Jurkat, Clone E6-1 (cell line): ENCODE data around the gene SKI.

Experiments
- DNase-seq: peaks from one replicate; pipeline ENCODE4 v3.0.0-alpha.2; 2011; ENCODE audit warnings: low read depth, low spot score
- H3K4me3 ChIP-seq: 2 replicates; pipeline ENCODE4 v1.5.1; 2011; ENCODE audit warnings: mild to moderate bottlenecking, low read length, control low read depth, moderate library complexity

Gene SKI

DNA sequence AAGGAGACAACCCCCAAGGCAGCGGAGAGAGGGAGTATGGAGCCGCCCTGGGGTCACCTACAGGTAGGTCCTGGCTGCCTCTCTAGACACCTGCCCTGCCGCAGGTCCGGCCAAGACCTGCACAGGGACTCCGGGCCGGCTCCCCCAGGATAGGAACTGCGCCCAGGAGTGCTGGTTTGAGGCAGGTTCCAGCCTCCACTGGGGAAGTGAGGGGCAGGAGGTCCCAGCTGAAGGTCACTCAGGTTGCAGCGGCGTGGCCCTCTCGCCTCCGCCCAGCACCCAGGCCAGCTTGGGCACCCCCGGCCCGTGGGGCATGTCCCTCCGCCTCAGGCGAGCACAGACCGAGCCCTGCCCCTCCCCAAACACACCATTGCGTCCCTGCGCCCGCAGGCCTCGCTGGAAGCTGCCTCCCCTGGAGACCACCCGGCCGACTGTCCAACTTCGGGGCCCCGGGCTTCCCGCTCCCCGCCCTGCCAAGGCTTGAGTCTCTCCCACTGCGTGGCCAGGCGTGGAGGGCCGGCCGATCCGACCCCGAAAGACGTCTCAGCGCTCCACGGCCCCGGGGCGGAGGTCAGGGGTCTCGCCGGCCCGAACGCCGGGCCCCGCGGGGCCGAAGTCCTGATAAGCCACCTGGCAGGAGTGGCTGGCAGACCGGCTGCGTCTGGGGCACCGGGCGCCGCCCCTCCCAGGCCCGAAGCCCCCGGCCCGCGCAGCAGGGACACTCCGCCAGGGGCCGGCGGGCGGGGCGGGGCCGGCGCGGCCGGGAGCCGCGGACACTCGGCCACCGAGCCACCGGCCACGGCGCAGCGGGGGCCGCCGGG is 1.4 kb upstream of the SKI start:
- no peak for DNase-seq
- no peak overlapping the region for H3K4me3 ChIP-seq

DNA sequence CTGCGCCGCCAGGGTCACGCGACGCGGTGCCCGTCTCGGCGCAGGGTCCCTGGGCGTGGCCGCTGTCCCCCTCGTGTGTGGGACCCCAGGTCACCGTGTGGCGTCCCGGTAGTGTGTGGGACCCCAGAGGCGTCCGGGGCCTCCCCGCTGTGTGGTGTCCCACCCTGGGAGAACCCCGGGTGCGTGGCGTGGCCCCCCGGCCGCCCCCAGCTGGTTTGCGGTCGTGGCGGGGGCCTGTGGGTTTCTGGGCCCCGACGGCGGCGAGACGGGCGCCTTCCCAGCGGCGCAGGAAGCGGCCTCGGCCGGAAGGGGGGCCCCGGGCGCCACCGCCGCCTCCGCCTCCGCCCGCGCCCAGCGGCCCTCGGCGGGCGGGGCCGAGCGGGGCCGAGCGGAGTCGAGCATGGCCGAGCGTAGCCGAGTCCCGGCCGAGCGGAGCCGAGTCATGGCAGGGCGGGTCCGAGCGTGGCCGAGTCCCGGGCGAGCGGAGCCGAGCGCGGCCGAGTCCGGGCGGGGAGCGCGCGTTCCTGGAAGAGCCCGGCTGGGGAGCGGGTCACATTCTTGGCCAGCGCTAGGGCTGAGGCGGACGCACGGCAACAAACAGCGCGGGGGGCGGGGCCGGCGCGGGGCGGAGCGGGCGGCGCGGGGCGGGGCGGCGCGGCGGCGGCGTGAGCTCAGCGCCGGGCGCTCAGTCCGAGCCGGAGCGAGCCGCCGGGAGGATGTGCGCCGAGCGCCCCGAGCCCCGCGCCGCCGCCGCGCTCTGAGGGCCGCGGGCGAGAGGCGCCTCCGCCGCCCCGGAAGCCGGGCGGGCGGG is 568 bp upstream of the SKI start:
- H3K4me3 ChIP-seq = peak overlapping the region; percentile 23; the same call in 1 of the 2 replicates
- peak; percentile 84 for DNase-seq

DNA sequence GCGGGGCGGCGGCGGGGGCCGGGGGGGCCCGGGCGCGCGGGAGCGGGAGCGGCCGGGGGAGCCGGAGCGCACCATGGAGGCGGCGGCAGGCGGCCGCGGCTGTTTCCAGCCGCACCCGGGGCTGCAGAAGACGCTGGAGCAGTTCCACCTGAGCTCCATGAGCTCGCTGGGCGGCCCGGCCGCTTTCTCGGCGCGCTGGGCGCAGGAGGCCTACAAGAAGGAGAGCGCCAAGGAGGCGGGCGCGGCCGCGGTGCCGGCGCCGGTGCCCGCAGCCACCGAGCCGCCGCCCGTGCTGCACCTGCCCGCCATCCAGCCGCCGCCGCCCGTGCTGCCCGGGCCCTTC is 546 bp downstream of the SKI start:
- no peak for DNase-seq
- peak overlapping the region; percentile 20; the same call in 1 of the 2 replicates for H3K4me3 ChIP-seq

DNA sequence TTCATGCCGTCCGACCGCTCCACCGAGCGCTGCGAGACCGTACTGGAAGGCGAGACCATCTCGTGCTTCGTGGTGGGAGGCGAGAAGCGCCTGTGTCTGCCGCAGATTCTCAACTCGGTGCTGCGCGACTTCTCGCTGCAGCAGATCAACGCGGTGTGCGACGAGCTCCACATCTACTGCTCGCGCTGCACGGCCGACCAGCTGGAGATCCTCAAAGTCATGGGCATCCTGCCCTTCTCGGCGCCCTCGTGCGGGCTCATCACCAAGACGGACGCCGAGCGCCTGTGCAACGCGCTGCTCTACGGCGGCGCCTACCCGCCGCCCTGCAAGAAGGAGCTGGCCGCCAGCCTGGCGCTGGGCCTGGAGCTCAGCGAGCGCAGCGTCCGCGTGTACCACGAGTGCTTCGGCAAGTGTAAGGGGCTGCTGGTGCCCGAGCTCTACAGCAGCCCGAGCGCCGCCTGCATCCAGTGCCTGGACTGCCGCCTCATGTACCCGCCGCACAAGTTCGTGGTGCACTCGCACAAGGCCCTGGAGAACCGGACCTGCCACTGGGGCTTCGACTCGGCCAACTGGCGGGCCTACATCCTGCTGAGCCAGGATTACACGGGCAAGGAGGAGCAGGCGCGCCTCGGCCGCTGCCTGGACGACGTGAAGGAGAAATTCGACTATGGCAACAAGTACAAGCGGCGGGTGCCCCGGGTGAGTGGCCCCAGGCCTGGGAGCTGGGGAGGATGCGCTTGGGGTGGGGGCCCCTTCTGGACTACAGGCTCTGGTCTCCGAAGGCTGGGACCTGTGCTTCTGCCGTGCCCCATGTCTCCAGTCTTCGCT is 1.1 kb downstream of the SKI start:
- H3K4me3 ChIP-seq = peak overlapping the region; percentile 20; the same call in 1 of the 2 replicates
- no peak for DNase-seq

DNA sequence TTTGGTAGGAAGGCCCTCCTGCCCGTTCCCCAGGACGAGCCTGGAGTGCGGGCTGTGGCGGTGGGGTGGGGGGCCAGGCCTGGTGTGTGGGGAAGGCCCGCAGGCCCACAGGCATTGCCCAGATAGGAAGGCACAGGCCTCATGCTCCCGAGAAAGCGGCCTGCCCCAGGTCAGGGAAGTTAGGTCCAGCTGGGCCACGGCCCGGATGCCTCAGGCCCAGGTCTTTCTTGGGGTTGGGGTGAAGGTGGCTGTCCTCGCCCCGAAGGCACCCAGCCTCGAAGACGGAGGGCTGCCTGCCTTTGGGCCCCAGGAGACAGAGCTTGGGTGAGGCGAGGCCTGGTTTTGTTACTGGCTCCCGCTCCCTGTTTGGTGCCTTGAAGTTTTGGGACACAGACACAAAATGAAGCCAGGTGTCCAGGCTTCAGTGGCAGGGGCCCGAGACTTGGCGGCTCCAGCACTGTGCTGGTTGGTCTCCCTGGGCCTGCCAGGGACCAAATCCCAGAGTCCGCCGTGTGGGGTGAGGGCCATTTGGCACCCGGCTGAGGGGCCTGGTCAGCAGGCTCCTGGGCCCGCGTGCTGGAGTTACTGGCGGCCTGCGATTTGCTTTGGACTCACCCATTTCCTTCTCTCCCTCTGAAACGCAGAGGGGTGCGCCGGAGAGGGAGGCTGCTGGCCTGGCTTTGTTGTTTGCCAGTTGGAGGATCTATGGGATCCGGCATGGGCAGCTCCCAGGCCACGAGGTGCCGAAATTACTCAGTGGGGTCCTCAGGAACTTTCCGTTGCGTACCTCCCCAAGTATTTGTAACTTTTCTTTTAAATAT is 2.0 kb downstream of the SKI start:
- no peak overlapping the region for H3K4me3 ChIP-seq
- DNase-seq = no peak

DNA sequence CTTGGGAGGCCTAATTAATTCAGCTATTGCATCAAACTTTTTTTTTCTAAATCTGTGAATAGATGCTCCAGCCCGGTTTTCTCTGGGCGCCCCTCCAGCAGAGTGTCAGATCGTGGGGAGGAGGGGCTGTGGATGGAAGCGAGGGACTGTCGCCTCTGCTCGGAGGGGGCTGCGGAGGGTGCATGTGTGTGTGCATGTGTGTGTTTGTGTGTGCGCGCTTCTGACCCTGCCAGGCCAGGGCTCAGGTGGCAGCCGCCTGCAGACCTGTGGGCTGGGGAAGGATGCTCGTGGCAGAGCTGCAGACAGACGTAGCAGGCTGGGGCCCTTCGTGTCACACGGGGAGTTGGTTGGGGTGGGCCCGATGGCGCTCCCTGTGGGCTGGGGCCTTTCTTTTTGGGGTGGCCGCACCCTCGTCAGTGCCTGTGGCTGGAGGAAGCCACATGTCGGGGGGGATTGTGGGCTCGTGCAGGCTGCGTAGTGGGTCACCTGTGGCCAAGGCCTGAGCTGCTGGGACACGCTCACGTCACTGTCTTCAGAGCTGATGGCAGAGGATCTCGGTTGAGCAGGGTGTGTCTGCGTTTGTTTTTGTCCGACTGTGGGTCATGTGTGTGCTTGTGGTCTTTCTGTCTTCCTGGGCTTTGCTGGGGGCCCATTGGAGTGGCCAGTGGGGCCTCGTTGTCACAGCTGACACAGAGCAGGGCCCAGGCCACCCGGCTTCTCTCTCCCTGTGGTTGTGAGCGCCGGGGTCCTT is 2.8 kb downstream of the SKI start:
- no peak overlapping the region for H3K4me3 ChIP-seq
- DNase-seq = no peak

DNA sequence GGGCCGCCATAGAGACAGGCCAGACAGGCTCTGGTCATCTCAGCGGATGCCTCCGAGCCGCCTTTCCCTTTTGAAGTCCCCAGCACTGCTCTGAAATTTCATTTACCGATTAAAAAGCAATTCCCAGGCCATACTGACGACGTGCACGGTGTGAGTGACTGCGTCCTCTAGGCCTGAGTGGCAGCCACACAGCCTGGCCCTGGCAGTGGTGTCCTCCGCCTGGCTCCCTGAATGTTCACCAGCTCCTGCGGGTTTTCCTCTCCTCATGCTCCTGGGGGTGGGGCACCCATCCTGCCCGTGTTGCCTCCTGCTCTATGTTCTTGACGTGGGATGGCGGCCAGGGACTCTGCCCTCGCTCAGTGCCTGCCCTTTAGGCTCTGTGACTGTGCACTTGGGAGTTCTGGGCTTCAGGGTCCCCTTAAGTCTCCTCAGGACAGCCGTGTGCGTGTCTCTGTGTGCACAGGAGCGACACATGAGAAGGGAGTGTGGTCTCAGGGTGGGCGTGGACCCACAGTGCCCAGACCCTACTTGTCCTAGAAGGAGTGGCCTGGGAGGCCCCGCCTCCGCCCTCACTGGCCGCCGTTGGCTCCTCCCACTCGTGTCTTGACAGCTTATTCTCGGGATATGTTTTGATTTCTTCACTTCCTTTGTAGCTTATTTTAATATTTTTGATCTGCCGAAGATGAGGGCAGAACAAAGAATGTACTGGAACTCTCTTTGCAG is 3.6 kb downstream of the SKI start:
- H3K4me3 ChIP-seq = no peak overlapping the region

DNA sequence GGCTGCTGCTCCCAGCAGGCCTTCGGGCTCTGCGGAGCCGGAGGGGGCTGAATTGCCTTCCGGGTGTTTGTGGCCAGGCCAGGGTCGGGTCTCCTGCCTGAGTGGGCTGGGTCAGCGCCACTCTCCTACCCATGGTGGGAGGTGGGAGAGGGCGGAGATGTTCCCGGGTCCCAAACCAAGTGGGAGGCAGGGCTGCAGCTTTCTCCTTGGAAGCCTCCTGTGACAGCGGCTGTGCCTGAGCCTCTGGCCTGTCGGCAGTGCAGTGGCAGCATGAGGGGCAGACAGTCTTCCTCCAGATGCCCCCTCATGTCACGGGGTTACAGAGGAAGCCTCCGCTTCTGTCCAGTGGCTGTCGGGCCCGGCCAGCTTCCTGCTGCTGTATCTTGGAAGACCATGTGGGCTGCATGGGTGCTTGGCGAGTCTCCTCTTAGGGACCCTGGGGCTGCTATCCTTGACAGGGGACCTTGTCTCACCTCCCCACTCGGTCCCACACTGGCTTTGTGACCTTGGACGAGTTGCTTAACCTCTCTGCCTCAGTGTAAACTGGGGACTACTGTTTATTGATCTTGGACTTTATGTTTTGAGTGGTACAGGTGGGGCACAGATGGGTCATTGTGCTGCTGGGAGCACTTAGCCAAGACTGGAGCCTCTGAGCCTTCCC is 4.3 kb downstream of the SKI start:
- DNase-seq = no peak
- no peak overlapping the region for H3K4me3 ChIP-seq

More for the DNA sequence above, 3.6 kb downstream of the SKI start:
- DNase-seq = no peak

DNA sequence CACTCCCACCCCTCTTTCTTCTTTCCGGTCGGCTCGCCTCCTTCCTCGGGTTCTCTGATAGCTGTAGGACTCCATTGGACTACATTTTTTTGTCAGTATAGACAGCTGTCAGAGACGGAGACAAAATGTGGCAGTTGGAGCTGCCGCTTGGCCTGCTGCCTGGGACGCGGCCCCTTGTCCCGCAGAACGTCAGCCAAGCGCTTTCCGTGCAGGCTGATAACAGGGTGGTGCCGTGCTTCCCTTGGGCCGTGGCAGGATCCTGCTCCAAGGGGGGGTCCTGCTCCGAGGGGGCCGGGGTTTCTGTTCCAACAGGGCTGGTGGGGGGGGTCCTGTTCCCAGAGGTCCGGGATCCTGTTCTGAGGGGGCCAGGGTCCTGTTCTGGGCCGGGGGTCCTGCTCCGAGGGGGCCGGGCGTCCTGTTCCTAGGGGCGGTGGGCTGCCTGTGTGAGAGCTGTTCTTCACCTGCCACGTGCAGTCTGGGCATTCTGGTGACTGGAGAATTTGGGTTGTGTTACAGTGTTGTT is 4.9 kb downstream of the SKI start:
- DNase-seq = no peak
- H3K4me3 ChIP-seq = no peak overlapping the region

DNA sequence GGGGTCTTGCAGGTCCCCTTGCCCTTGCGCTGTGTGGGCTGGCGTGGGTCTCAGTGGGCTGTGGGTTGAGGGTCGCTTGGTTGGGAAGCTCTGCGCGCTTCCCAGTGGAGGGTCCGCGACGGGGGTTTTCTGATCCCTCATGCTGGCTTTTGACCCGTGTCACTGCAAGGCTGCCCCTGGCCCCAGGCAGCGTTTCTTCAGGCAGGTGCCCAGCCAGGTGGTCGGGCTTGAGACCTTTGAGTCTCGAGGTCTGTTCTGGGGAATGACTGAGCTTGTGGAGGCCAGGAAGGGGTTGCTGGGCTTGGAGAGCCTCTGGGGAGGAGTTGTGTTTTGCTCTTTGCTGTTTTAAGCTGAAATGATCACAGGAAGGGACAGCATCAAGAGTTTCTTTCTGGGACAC is 5.3 kb downstream of the SKI start:
- H3K4me3 ChIP-seq = no peak overlapping the region
- no peak for DNase-seq

DNA sequence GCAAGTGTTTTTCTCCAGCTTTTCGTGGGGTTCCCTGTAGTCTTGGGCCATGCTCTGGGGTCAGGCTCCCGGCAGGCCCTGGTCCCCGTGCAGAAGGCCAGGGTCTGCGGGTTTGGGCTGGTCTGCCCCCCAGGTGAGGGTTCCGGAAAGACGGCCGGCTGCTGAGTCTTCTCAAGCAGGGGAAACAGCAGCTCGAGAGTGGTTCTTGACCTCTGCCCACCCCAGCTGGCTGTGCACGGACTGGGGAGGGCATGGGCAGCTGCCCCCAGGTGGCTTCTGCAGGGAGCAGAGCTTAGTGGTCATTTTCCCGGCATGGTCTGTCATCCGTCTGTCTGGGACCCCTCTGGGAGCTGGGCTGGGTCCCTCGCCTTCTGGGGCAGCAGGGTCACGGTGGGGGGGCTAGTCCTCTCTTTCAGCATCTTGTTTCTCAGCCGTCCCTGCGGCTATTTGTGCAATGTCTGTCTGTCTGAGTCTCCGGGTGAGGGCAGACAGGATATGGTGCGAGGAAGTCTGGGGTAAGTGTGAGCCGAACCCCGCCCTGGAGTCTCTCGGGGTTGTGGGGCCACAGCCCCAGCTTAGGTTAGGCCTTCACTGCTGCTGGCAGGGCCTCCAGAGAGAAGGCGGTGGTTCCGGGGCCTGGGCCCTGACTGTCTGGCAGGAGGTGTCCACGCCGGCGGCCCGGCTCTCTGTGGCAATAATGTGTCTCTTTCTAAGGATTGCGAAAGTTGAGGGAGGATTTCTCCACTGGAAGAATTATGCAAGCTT is 6.1 kb downstream of the SKI start:
- H3K4me3 ChIP-seq = no peak overlapping the region
- no peak for DNase-seq

DNA sequence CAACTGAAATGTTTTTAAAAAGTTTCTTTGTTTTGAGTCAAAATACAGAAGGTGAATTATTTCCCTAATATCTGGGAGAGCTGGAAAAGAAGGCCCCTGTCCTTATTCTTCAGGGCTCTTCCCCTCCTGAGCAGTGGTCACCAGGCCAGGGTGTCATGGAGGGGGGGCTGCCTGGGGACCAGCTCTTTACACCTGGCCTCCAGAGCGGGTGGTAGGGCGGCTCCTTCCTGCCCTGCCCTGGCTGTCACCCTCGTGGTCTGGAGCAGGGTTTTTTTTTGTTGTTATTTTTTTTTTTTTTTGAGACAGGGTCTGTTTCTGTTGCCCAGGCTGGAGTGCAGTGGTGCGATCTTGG is 6.6 kb downstream of the SKI start:
- DNase-seq = no peak
- no peak overlapping the region for H3K4me3 ChIP-seq

DNA sequence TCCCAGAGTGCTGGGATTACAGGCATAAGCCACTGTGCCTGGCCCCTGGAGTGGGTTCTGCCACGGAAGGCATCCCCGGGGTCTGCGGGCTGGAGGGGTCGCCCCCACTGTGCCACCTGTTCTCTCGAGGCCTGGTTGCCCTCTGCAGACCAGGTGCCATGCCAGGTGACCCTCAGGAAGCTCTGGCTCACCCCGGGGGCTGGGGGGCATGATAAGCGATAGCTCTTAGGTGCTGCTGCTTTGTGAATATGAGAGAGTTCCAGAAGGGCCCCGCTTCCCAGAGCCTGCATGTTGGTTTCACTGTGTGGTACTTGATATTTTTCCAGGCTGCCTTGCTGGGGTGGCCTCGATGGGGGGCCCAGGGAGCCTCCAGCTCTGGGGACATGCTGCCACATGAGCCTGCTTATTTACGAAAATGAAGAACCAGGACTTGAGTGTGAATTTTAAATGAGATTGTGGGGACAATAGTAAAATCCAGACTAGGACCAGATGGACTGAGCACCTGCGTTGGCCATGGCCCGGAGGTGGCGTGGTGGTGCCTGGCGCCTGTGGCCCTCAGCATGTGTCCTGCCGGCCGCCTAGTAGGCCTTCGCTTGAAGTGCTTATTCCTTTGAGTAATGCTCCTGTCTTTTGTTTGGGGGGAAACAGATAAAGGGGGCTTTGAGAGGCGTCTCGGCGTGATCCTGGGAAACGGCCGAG is 7.3 kb downstream of the SKI start:
- H3K4me3 ChIP-seq = no peak overlapping the region
- no peak for DNase-seq

DNA sequence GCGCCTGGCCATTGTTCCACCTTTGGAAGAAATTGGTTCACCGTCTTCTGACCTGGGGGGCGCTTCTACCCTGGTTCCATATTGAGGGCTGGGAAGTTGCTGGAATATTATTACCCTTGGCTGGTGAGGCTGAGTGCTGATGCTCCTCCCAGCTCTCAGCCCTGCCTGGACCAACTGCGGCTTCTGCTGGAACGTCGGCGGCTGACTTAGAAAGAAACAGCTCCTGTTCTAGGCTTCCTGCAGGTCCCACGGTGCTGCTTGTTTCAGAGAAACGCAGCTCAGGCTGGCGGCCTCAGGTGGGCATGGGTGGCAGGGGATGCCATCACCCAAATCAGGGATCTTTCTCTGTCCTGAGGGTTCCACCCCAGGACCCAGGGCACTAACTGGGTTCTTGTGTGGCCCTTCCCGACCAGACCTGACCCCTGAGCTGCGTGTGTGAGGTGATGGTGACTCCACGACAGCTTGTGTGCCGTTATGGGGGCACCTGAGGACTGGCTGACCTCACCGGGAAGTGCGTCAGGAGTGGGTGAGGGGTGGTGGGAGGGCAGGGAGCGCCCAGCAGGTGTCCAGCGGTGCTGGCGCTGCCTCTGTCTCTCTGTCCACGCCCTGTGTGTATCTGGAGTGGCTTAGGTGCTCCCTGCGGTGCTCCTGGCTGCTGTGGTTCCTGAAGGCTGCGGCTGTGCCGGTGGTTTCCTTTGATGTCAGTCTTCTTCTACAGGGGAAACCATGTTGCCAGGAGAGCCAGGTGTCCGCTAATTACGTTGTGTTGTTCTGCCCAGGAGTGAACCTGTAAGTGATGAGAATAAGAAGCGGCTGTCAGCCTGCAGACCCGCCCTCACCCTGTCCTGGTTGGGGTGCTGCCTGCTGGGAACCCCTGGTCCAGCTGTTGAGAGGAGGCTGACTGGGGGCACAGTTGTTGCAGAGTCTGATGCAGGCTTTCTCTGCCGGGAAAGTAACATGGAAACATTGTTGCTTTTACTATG is 8.9 kb downstream of the SKI start:
- no peak overlapping the region for H3K4me3 ChIP-seq
- peak; percentile 81 for DNase-seq

DNA sequence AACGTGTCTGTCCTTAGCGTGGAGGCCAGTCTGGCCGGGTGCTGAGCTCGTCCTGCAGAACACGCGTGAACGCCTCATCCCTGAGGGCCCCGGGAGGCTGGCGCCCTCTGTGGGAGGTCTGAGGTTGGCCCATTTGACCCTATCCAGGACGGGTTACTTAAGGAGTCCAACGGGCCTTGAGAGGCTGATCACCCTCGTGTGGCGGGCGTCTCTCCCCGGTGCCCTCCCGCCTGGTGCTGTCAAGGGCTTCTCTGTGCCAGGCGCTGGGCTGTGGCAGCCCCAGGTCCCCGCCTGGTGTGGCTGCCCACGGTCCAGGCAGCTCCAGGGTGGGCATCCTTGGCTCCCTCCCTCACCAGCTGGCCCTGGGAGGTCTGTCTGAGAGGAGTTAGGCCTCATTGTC is 9.7 kb downstream of the SKI start:
- no peak for DNase-seq
- no peak overlapping the region for H3K4me3 ChIP-seq
